ENCODE measurements around the gene HOXB9.

Gene HOXB9

GRCh38 chr17:48645639-48646182 is 19.6 kb upstream of the HOXB9 start:
- H3K36me3 ChIP-seq (ENCODE audit: insufficient read depth, low read length): no peaks in the 10 kb centered on the region
- H3K79me2 ChIP-seq (ENCODE audit: control insufficient read depth, insufficient read depth, low read length, unreplicated experiment): no peaks in the 10 kb centered on the region
- H3K27me3 ChIP-seq (ENCODE audit: insufficient read depth, low read length): peaks cover 93% of the 10 kb centered on the region
- H3K4me3 ChIP-seq (ENCODE audit: low read depth, low read length): no peak overlapping the region
- no peak overlapping the region for H2AFZ ChIP-seq (ENCODE audit: low read length, unreplicated experiment)
- no peak overlapping the region for H3K27ac ChIP-seq (ENCODE audit: low read depth, low read length)
- H3K4me1 ChIP-seq (ENCODE audit: control insufficient read depth, insufficient read depth, low read length, unreplicated experiment): no peaks in the 10 kb centered on the region

GRCh38 chr17:48644910-48645557 is 18.9 kb upstream of the HOXB9 start:
- Histone ChIP-seq H3K4me3 (ENCODE audit: low read depth, low read length) (no peak overlapping the region), H3K36me3 (ENCODE audit: insufficient read depth, low read length) (no peaks in the 10 kb centered on the region), H3K27ac (ENCODE audit: low read depth, low read length) (no peak overlapping the region), H3K27me3 (ENCODE audit: insufficient read depth, low read length) (peaks cover 97% of the 10 kb centered on the region), H2AFZ (ENCODE audit: low read length, unreplicated experiment) (no peak overlapping the region), H3K79me2 (ENCODE audit: control insufficient read depth, insufficient read depth, low read length, unreplicated experiment) (no peaks in the 10 kb centered on the region), H3K4me1 (ENCODE audit: control insufficient read depth, insufficient read depth, low read length, unreplicated experiment) (no peaks in the 10 kb centered on the region)

- no peak overlapping the region for H3K4me3 ChIP-seq (ENCODE audit: low read depth, low read length)
- H3K4me1 ChIP-seq (ENCODE audit: control insufficient read depth, insufficient read depth, low read length, unreplicated experiment): no peaks in the 10 kb centered on the region
- H3K79me2 ChIP-seq (ENCODE audit: control insufficient read depth, insufficient read depth, low read length, unreplicated experiment): no peaks in the 10 kb centered on the region
- no peak overlapping the region for H2AFZ ChIP-seq (ENCODE audit: low read length, unreplicated experiment)
- peaks cover 98% of the 10 kb centered on the region for H3K27me3 ChIP-seq (ENCODE audit: insufficient read depth, low read length)
- no peaks in the 10 kb centered on the region for H3K36me3 ChIP-seq (ENCODE audit: insufficient read depth, low read length)
- H3K27ac ChIP-seq (ENCODE audit: low read depth, low read length): no peak overlapping the region
Measured at GRCh38 chr17:48644159-48644558, 18.0 kb upstream of the HOXB9 start.

DNA sequence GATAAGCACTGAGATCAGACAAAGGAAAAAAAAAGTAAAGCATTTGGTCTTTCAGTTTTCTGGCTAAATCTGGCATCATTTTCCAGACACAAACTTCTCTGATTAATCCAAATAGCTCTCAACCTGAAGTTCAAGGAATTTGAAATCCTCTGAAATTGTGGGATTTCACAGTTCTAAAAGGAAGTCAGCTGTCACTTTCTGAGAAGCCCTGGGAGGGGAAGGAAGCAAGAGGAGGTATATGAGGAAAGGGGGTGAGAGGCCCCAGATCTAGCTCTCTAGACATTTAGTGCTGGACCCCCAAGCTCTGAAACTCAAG is 17.5 kb upstream of the HOXB9 start:
- Histone ChIP-seq H3K4me1 (ENCODE audit: control insufficient read depth, insufficient read depth, low read length, unreplicated experiment) (no peaks in the 10 kb centered on the region), H3K27ac (ENCODE audit: low read depth, low read length) (no peak overlapping the region), H3K36me3 (ENCODE audit: insufficient read depth, low read length) (no peaks in the 10 kb centered on the region), H3K27me3 (ENCODE audit: insufficient read depth, low read length) (peaks cover 99% of the 10 kb centered on the region), H2AFZ (ENCODE audit: low read length, unreplicated experiment) (no peak overlapping the region), H3K4me3 (ENCODE audit: low read depth, low read length) (no peak overlapping the region), H3K79me2 (ENCODE audit: control insufficient read depth, insufficient read depth, low read length, unreplicated experiment) (no peaks in the 10 kb centered on the region)

GRCh38 chr17:48642843-48643696 is 16.9 kb upstream of the HOXB9 start:
- Histone ChIP-seq H3K27ac (ENCODE audit: low read depth, low read length) (no peak overlapping the region), H3K36me3 (ENCODE audit: insufficient read depth, low read length) (no peaks in the 10 kb centered on the region), H3K27me3 (ENCODE audit: insufficient read depth, low read length) (peaks cover 99% of the 10 kb centered on the region), H3K4me3 (ENCODE audit: low read depth, low read length) (no peak overlapping the region), H3K79me2 (ENCODE audit: control insufficient read depth, insufficient read depth, low read length, unreplicated experiment) (no peaks in the 10 kb centered on the region), H3K4me1 (ENCODE audit: control insufficient read depth, insufficient read depth, low read length, unreplicated experiment) (no peaks in the 10 kb centered on the region), H2AFZ (ENCODE audit: low read length, unreplicated experiment) (no peak overlapping the region)

DNA sequence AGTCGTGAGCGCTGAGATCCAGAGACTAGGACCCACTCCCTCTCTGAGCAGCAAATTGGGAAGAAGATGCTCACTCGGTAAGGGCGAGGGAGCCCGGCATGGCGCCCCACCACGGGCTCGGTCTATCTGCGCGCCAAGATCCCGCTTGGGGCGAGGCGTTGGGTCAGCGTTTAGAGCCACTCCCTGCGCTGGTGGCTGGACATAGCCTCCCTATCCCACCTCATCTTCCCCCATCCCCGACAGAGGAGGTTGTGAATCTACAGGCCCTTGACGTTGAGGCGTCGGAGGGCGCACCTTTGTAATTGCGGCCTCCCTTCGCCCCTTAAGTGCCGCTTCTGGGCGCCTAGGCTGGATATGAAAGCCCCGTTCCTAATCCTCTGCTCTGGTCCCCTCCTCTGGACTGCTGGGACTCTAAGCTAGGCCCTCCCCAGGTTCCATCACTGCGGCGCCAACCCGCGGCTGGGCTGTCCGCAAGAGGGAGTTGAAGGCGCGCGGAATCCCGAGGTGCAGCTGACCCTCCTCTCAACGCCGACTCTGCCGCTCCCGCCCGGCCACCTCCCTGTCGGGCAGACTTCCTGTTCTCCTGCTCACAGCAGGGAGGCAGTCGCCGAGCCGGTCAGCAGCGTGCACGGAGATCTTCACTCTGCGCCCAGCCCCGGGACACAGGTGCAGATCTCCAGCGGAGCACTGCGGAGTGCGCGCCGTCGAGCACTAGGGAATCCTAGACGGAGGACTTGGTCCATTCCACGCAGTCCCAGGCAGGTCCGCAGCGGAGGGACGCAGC is 16.1 kb upstream of the HOXB9 start:
- Histone ChIP-seq H3K36me3 (ENCODE audit: insufficient read depth, low read length) (no peaks in the 10 kb centered on the region), H3K4me1 (ENCODE audit: control insufficient read depth, insufficient read depth, low read length, unreplicated experiment) (no peaks in the 10 kb centered on the region), H3K79me2 (ENCODE audit: control insufficient read depth, insufficient read depth, low read length, unreplicated experiment) (no peaks in the 10 kb centered on the region), H3K4me3 (ENCODE audit: low read depth, low read length) (no peak overlapping the region), H3K27me3 (ENCODE audit: insufficient read depth, low read length) (peaks cover 99% of the 10 kb centered on the region), H3K27ac (ENCODE audit: low read depth, low read length) (no peak overlapping the region), H2AFZ (ENCODE audit: low read length, unreplicated experiment) (no peak overlapping the region)

DNA sequence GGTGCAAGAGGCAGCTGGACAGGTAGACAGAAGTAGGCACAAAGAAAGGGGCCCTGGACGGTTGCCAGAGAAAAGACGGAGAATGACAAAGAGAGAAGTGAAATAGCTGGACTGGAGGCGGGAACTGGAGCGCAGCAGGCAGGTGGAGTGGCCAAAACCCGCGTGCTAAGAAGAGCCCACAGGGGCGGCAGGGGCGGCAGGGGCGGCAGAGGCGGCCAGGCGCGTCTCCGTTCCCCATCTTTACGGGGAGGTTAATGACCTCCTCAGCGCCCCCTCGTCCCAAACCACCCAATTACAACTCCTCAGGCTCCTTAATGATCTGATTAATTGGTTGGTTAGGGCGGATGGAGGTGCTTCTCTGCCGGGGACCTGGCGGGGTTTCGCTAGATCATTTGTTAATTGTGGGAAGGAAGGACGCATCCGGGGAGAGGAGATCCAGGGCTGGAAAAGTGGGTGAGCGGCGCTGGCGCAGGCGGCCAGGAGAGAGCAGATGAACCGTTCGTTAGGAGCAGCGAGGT is 15.4 kb upstream of the HOXB9 start:
- no peak overlapping the region for H3K4me3 ChIP-seq (ENCODE audit: low read depth, low read length)

DNA sequence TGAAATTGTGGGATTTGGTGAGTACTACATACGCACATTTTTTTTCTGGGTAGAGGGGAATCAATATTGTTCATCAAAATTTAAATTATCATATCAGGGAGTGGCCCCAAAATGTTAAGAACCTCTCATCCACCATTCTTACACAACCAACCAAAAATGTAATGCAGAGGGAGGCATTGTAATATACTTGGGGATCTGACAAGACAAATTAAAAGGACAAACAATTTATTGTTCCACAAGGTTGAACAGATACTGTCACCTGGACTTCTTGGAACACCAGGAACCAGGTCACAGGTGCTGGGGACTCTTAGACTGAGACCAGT is 14.7 kb upstream of the HOXB9 start:
- Histone ChIP-seq H3K36me3 (ENCODE audit: insufficient read depth, low read length) (no peaks in the 10 kb centered on the region), H3K4me3 (ENCODE audit: low read depth, low read length) (no peak overlapping the region), H3K79me2 (ENCODE audit: control insufficient read depth, insufficient read depth, low read length, unreplicated experiment) (no peaks in the 10 kb centered on the region), H3K4me1 (ENCODE audit: control insufficient read depth, insufficient read depth, low read length, unreplicated experiment) (no peaks in the 10 kb centered on the region), H2AFZ (ENCODE audit: low read length, unreplicated experiment) (no peak overlapping the region), H3K27ac (ENCODE audit: low read depth, low read length) (no peak overlapping the region), H3K27me3 (ENCODE audit: insufficient read depth, low read length) (peaks cover 100% of the 10 kb centered on the region)

More for the DNA sequence above, 15.4 kb upstream of the HOXB9 start:
- Histone ChIP-seq H3K79me2 (ENCODE audit: control insufficient read depth, insufficient read depth, low read length, unreplicated experiment) (no peaks in the 10 kb centered on the region), H2AFZ (ENCODE audit: low read length, unreplicated experiment) (no peak overlapping the region), H3K4me1 (ENCODE audit: control insufficient read depth, insufficient read depth, low read length, unreplicated experiment) (no peaks in the 10 kb centered on the region), H3K27me3 (ENCODE audit: insufficient read depth, low read length) (peaks cover 100% of the 10 kb centered on the region), H3K36me3 (ENCODE audit: insufficient read depth, low read length) (no peaks in the 10 kb centered on the region), H3K27ac (ENCODE audit: low read depth, low read length) (no peak overlapping the region)

DNA sequence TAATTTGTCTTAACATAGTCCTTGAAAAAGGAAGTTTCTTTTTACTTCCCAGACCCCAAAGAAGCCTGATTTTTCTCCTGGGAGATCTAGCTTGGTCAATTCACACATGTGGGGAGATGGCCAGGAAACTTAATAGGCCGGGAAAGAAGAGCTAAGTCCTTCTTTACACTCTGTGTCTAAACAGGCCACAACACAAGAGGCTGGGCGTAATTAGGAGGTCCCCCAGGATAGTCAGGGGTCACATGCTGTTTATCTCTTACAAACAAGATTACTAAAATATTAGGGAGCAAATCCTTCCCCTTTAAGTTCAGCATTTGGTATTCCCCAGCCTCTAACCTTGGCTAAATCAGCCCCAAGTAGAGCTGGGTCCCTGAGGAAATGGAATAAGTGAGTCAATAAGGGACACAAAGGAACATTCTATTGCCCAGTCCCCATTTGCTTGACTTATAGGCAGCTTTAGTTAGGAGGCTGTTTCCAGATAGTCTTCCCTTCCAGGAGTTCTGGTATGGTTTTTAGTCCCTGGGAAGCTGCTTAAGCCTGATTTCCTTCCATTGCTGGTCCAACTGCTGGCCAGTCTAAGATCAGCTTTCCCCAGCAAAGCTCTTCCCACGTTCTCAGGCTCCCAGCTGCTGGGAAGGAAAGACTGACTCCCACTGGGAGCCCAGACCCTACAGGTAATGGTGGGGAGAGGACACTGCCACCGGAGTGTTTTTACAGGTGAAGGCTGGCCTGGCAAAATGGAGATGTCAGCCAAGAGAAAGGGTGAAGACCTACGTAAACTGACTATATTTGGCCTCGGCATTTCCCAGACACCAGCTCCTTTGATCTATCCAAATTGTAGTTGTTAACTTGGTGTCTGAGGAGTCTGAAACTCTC is 14.1 kb upstream of the HOXB9 start:
- no peaks in the 10 kb centered on the region for H3K36me3 ChIP-seq (ENCODE audit: insufficient read depth, low read length)
- no peak overlapping the region for H3K27ac ChIP-seq (ENCODE audit: low read depth, low read length)
- H3K79me2 ChIP-seq (ENCODE audit: control insufficient read depth, insufficient read depth, low read length, unreplicated experiment): no peaks in the 10 kb centered on the region
- H3K4me1 ChIP-seq (ENCODE audit: control insufficient read depth, insufficient read depth, low read length, unreplicated experiment): no peaks in the 10 kb centered on the region
- no peak overlapping the region for H3K4me3 ChIP-seq (ENCODE audit: low read depth, low read length)
- no peak overlapping the region for H2AFZ ChIP-seq (ENCODE audit: low read length, unreplicated experiment)
- H3K27me3 ChIP-seq (ENCODE audit: insufficient read depth, low read length): peaks cover 100% of the 10 kb centered on the region

- Histone ChIP-seq H2AFZ (ENCODE audit: low read length, unreplicated experiment) (no peak overlapping the region), H3K27me3 (ENCODE audit: insufficient read depth, low read length) (peaks cover 100% of the 10 kb centered on the region), H3K36me3 (ENCODE audit: insufficient read depth, low read length) (no peaks in the 10 kb centered on the region), H3K4me3 (ENCODE audit: low read depth, low read length) (no peak overlapping the region), H3K4me1 (ENCODE audit: control insufficient read depth, insufficient read depth, low read length, unreplicated experiment) (no peaks in the 10 kb centered on the region), H3K79me2 (ENCODE audit: control insufficient read depth, insufficient read depth, low read length, unreplicated experiment) (no peaks in the 10 kb centered on the region), H3K27ac (ENCODE audit: low read depth, low read length) (no peak overlapping the region)
Measured at GRCh38 chr17:48639136-48639535, 13.0 kb upstream of the HOXB9 start.

Measured in ACC112 (cell line).